ENCODE measurements around the gene MGAT3.

Gene MGAT3

GRCh38 chr22:39469681-39470450 is 13.1 kb downstream of the MGAT3 start:
- DNase-seq (ENCODE audit: low read depth) = no peak
- H3K4me3 ChIP-seq (ENCODE audit: low read depth, low read length) = no peak overlapping the region
- no peak for TF ChIP-seq CTCF (IDR thresholded peaks at IDR 0.05; ENCODE audit: insufficient read depth, low read depth, low read length, missing control alignments)

DNA sequence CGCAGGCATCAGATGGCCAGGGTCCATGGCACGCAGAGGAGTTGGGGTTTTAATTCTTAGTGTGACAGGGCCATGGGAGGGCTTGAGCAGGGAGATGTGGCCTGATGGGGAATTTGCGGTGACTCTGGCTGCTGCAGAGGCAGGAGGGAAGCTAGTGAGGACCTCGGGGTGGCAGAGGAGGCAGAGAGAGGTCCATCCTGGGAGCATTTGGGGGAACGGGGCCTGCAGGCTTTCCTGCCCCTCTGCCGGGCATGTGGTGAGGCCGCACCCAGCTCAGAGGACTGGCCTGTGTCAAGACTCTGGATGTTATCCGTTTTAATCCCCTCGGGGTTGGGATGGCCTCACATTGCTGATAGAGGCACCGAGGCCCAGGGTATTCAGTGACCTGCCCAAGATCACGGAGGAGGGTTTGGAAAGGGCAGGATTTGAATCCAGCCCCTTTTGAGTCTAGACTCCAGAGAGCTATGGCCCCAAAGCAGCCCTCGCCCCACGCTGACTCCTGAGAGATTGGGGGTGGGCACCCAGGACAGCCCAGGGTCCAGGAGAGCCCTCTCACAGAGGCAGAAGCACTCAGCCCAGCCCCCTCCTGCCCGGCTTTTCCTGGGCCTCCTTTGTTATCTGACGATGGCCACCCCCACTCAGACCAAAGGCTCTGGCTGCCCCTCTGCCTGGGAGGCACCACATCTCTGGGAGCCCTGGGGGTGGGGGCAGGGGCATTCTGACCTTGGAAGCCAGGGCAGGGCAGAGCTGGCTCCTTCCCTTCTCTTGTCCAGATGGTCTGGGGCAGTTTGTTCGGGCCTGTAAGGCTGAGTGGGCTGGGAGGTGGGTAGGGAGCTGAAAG is 13.9 kb downstream of the MGAT3 start:
- TF ChIP-seq CTCF (IDR thresholded peaks at IDR 0.05; ENCODE audit: insufficient read depth, low read depth, low read length, missing control alignments) = no peak
- H3K4me3 ChIP-seq (ENCODE audit: low read depth, low read length) = peak overlapping the region; percentile 28
- DNase-seq (ENCODE audit: low read depth) = no peak

- DNase-seq (ENCODE audit: low read depth) = peak; percentile 83
- peak overlapping the region; percentile 28 for H3K4me3 ChIP-seq (ENCODE audit: low read depth, low read length)
- no peak for TF ChIP-seq CTCF (IDR thresholded peaks at IDR 0.05; ENCODE audit: insufficient read depth, low read depth, low read length, missing control alignments)
These were observed 14.7 kb downstream of the MGAT3 start for GRCh38 chr22:39471381-39472141.

DNA sequence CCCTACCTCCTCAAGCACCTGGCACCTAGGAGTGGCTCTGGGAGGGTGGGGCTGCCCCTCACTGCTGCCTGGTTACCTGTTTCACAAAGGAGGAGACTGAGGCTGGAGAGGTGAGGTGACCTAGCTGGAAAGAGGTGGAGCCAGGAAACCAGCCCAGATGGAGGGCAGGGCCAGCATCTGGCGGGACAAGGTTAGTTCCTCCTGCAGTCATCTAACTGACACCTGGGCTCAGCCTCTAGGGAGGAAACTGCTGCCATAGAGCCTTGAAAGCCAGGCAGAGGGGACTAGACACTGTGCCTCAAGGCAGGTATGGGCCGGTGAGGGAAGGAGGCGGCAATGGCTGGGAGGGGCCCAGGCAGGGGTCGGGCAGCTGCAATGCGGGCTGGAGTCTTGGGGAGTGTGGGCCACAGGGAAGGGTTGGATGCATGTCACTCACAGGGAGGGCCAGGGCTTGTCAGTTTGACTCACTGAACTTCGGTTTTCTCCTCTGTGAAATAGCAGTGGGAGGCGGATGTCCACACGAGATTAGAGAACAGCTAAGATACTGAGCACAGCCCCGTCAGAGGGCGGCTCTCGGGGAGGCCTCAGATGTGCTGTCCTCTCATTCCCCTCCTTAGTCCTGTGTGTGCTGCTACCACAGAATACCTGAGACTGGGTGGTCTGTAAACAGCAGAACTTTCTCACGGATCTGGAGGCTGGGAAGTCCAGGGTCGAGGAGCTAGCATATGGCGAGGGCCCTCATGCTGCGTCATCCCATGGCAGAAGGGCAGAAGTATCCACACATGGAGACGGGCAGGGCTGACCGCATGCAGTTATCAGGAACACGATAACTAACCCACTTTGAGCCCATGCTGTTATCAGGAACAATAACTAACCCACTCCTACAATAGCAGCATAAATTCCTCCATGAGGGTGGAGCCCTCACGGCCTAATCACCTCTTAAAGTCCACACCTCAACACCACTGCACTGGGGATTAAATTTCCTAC is 16.1 kb downstream of the MGAT3 start:
- no peak overlapping the region for H3K4me3 ChIP-seq (ENCODE audit: low read depth, low read length)
- TF ChIP-seq CTCF (IDR thresholded peaks at IDR 0.05; ENCODE audit: insufficient read depth, low read depth, low read length, missing control alignments) = no peak
- DNase-seq (ENCODE audit: low read depth) = peak; percentile 40

- H3K4me3 ChIP-seq (ENCODE audit: low read depth, low read length) = no peak overlapping the region
- no peak for TF ChIP-seq CTCF (IDR thresholded peaks at IDR 0.05; ENCODE audit: insufficient read depth, low read depth, low read length, missing control alignments)
- no peak for DNase-seq (ENCODE audit: low read depth)
These were observed 17.0 kb downstream of the MGAT3 start for GRCh38 chr22:39473851-39474250.

Measured in GM12865 (cell line).